HepG2 (cell line): Measurements from ENCODE around the gene HES7. TPM values are rescaled to one million over a fixed set of nuclear protein-coding genes. Genes with fewer than 3 reads are reported as not detected.

Source experiments
- E2F2 ChIP-seq: sonication (generic); formaldehyde crosslinking; IDR thresholded peaks from 2 replicates; pipeline ENCODE4 v1.4.0; 2020; ENCODE audit warnings: missing genetic modification reagents, borderline replicate concordance
- HDAC1 ChIP-seq: sonication (generic); formaldehyde crosslinking; IDR thresholded peaks from 2 replicates; pipeline ENCODE4 v1.5.1; 2020; ENCODE audit warnings: mild to moderate bottlenecking, missing genetic modification reagents
- MAZ ChIP-seq, 2 experiments: sonication (generic) in 1 of 2; formaldehyde crosslinking in 1 of 2; IDR thresholded peaks; 2 replicates each; pipeline versions ENCODE4 v1.5.0 to v1.6.1; 2012 to 2020; ENCODE audit warnings: low read depth in 2 of 2, mild to moderate bottlenecking in 2 of 2, borderline replicate concordance in 1 of 2, improper control_type of control experiment in 1 of 2, low read length in 1 of 2, missing genetic modification reagents in 1 of 2, moderate library complexity in 1 of 2
- MLX ChIP-seq: IDR thresholded peaks from 2 replicates; pipeline ENCODE4 v1.6.1; 2016
- MXI1 ChIP-seq: IDR thresholded peaks from 3 replicates; pipeline ENCODE4 v1.6.1; 2012; ENCODE audit warnings: low read depth, low read length, inconsistent platforms, borderline replicate concordance
- POLR2G ChIP-seq: fragments of 200-400 bp; formaldehyde crosslinking; IDR thresholded peaks from 2 replicates; pipeline ENCODE4 v1.6.1; 2018; ENCODE audit warnings: mild to moderate bottlenecking, low read depth, low read length, moderate library complexity
- ZBTB4 ChIP-seq: sonication (generic); formaldehyde crosslinking; IDR thresholded peaks from 2 replicates; pipeline ENCODE4 v1.4.0; 2020; ENCODE audit warnings: missing genetic modification reagents, mild to moderate bottlenecking, borderline replicate concordance
- ZC3H13 ChIP-seq: sonication (generic); formaldehyde crosslinking; IDR thresholded peaks from 2 replicates; pipeline ENCODE4 v1.8.1; 2023; ENCODE audit warnings: mild to moderate bottlenecking, missing genetic modification reagents, moderate library complexity
- ZFX ChIP-seq: sonication (generic); formaldehyde crosslinking; IDR thresholded peaks from 2 replicates; pipeline ENCODE4 v1.4.0; 2020; ENCODE audit warnings: mild to moderate bottlenecking, low read depth, missing genetic modification reagents, moderate library complexity
- ZGPAT ChIP-seq: IDR thresholded peaks from 2 replicates; pipeline ENCODE4 v1.6.1; 2016; ENCODE audit warnings: mild to moderate bottlenecking
- ZNF329 ChIP-seq: sonication (generic); formaldehyde crosslinking; IDR thresholded peaks from 2 replicates; pipeline ENCODE4 v1.9.0; 2021; ENCODE audit warnings: low read depth, mild to moderate bottlenecking, missing genetic modification reagents
- ZNF354B ChIP-seq: sonication (generic); formaldehyde crosslinking; IDR thresholded peaks from 2 replicates; pipeline ENCODE4 v1.8.0; 2022; ENCODE audit warnings: mild to moderate bottlenecking, missing genetic modification reagents
- ZNF44 ChIP-seq: sonication (generic); formaldehyde crosslinking; IDR thresholded peaks from 2 replicates; pipeline ENCODE4 v1.5.1; 2020; ENCODE audit warnings: mild to moderate bottlenecking, missing genetic modification reagents
- ZNF607 ChIP-seq: sonication (generic); formaldehyde crosslinking; IDR thresholded peaks from 2 replicates; pipeline ENCODE4 v1.5.1; 2020; ENCODE audit warnings: missing genetic modification reagents, mild to moderate bottlenecking, borderline replicate concordance
- ZNF780A ChIP-seq: sonication (generic); formaldehyde crosslinking; IDR thresholded peaks from 2 replicates; pipeline ENCODE4 v1.8.0; 2022; ENCODE audit warnings: mild to moderate bottlenecking, missing genetic modification reagents, moderate library complexity
- ZSCAN21 ChIP-seq: sonication (generic); formaldehyde crosslinking; IDR thresholded peaks from 2 replicates; pipeline ENCODE4 v1.8.0; 2022; ENCODE audit warnings: mild to moderate bottlenecking, missing genetic modification reagents, moderate library complexity, borderline replicate concordance
- ZSCAN9 ChIP-seq: IDR thresholded peaks from 2 replicates; pipeline ENCODE4 v1.6.1; 2016; ENCODE audit warnings: borderline replicate concordance
- ZXDC ChIP-seq: sonication (generic); formaldehyde crosslinking; IDR thresholded peaks from 2 replicates; pipeline ENCODE4 v1.5.0; 2020; ENCODE audit warnings: mild to moderate bottlenecking, missing genetic modification reagents
- polyA plus RNA-seq, 8 experiments: library from polyadenylated mRNA; depleted of rRNA in 3 of 8; stranded (reverse) in 7 of 8; unstranded in 1 of 8; fragments of >200 nt; fragmentation: Illumina TruSeq in 4 of 8; extraction: Trizol in 4 of 8; gene quantifications; 2 replicates each; pipeline versions ENCODE4 v1.2.1 to v1.2.3, GENCODE V29; 2011 to 2016; ENCODE audit warnings: low read depth in 4 of 8, missing spikeins in 1 of 8, mixed read lengths in 1 of 8; ENCODE audit not compliant: insufficient read depth in 1 of 8
- total RNA-seq, 5 experiments: library from RNA; depleted of rRNA; stranded (reverse); fragments of >200 nt; fragmentation: Illumina TruSeq; extraction: Trizol; gene quantifications; 2 replicates each; pipeline ENCODE4 v1.2.3, GENCODE V29; 2016; ENCODE audit warnings: low read depth in 1 of 5

Gene HES7
- total and polyA plus RNA-seq, 2 of the 13 experiments (the other 11 are each of a cell fraction or from before 2014, with no cell fraction given): not detected

- TF ChIP-seq ZNF780A (CRISPR knock-in tag) (no peak), HDAC1 (CRISPR knock-in tag) (peak; percentile 52; the same call in 1 of the 2 replicates), MLX (CRISPR knock-in tag) (no peak), ZNF329 (CRISPR knock-in tag) (peak; percentile 37; the same call in 1 of the 2 replicates), MAZ (IDR thresholded peaks at IDR 0.05; ENCODE audit: borderline replicate concordance, low read depth, low read length) (no peak), MAZ (CRISPR knock-in tag; IDR thresholded peaks at IDR 0.05; ENCODE audit: low read depth) (0 out of 2 replicates have a peak, but pooled peaks have one; percentile 14), MXI1 (peak; percentile 41; the same call in 1 of the 3 replicates), ZNF607 (CRISPR knock-in tag) (peak; percentile 54; the same call in 1 of the 2 replicates), ZSCAN21 (CRISPR knock-in tag) (no peak), E2F2 (CRISPR knock-in tag) (0 out of 2 replicates have a peak, but pooled peaks have one; percentile 6), ZC3H13 (CRISPR knock-in tag) (no peak), POLR2G (peak; percentile 58), ZNF44 (CRISPR knock-in tag) (no peak), ZFX (CRISPR knock-in tag) (peak; percentile 77), ZSCAN9 (CRISPR knock-in tag) (no peak), ZBTB4 (CRISPR knock-in tag) (0 out of 2 replicates have a peak, but pooled peaks have one; percentile 44), ZXDC (0 out of 2 replicates have a peak, but pooled peaks have one; percentile 63), ZGPAT (CRISPR knock-in tag) (peak; percentile 23; the same call in 1 of the 2 replicates), ZNF354B (CRISPR knock-in tag) (0 out of 2 replicates have a peak, but pooled peaks have one; percentile 46)
Observed at GRCh38 chr17:8162233-8162996, 38.5 kb upstream of the HES7 start, which contains the start of gene VAMP2 (continued).
